Measurements from ENCODE around the gene PRSS33.

DNA sequence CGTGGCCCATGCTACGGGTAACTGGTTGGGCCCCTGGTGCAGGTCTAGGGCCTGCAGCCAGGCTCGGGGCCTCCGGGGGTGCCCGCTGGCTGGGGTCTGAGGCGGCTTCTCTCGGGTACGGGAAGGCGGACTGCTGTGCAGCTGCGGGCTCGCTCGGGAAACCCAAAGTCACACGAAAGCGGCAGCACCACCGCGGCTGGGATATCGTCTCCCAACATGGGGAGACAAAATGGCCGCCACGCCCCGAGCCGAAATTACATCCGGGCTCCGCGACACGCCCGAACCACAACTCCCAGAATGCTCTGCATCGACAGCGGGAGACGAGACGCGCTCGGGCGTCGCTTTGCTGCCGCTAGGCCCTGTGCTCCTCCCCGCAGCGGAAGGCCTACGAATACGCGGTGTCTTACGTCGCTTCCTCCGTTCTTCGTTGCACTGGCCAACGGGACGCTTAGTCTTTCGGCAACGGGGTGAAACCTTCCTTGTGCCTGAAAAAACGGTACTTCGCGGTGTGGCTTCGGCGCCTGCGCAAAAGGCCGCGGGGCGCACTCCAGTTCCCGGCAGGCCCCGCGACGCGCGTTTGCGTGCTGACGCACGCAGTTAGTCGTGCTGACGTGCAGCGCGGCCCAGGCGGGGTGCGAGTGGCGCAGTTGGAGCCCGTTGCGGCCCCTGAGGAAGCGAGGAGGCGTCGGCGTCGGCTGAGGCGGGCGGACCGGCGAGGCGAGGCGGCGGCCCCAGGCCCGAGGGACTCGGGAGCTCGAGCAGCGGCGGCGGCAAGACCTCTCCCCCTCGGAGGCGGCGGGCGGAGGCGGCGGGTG lies 35.1 kb downstream of the PRSS33 start, which contains the start of gene SRRM2:
- TF ChIP-seq CTCF (conservative IDR thresholded peaks at IDR 0.05; ENCODE audit: low read depth, low read length) (no peak), EZH2 (IDR thresholded peaks at IDR 0.05; ENCODE audit: borderline replicate concordance, low read depth, low read length, poor library complexity, severe bottlenecking) (no peak)
